Gastroesophageal sphincter (tissue), 4 donors: Measurements from ENCODE around the gene ERRFI1. TPM values are rescaled to one million over a fixed set of nuclear protein-coding genes. Genes with fewer than 3 reads are reported as not detected.

Experiments used
- ATAC-seq: fragments of 150-250 bp; one replicate; pipeline ENCODE4 v1.9.1; 2016; ENCODE audit warnings: mild to moderate bottlenecking, moderate library complexity
- H3K27ac ChIP-seq, 4 donors: fragments of 200-600 bp; sonication (generic) in 3 of 4; 1 replicate in 3 of 4; 2 replicates in 1 of 4; pipeline ENCODE4 v1.5.1; 2016 to 2019
- H3K27me3 ChIP-seq: fragments of 200-600 bp; sonication (generic); one replicate; pipeline ENCODE4 v1.5.1; 2019
- H3K36me3 ChIP-seq, 2 donors: fragments of 200-600 bp; sonication (generic); one replicate each; pipeline ENCODE4 v1.5.1; 2019; ENCODE audit warnings: control low read depth in 1 of 2
- H3K4me1 ChIP-seq, 3 donors: fragments of 200-600 bp; sonication (generic); 1 replicate in 2 of 3; 2 replicates in 1 of 3; pipeline ENCODE4 v1.5.1; 2016 to 2019; ENCODE audit warnings: control low read depth in 2 of 3
- H3K4me3 ChIP-seq, 2 donors: fragments of 200-600 bp; sonication (generic); one replicate each; pipeline ENCODE4 v1.5.1; 2019; ENCODE audit warnings: mild to moderate bottlenecking in 1 of 2, moderate library complexity in 1 of 2
- H3K9me3 ChIP-seq, 3 donors: fragments of 200-600 bp; sonication (generic); one replicate each; pipeline ENCODE4 v1.5.1; 2017 to 2019; ENCODE audit warnings: control low read depth in 2 of 3
- EP300 ChIP-seq: sonication (generic); formaldehyde crosslinking; IDR thresholded peaks from one replicate; pipeline ENCODE4 v1.6.1; 2017; ENCODE audit warnings: antibody characterized with exemption, mild to moderate bottlenecking
- POLR2A ChIP-seq, 2 donors: fragments of 450-650 bp; IDR thresholded peaks; one replicate each; pipeline ENCODE4 v1.6.1; 2017; ENCODE audit warnings: antibody characterized with exemption in 2 of 2, mild to moderate bottlenecking in 2 of 2, moderate library complexity in 1 of 2
- POLR2AphosphoS5 ChIP-seq: sonication (generic); formaldehyde crosslinking; IDR thresholded peaks from one replicate; pipeline ENCODE4 v1.6.1; 2017; ENCODE audit warnings: antibody characterized with exemption
- WGBS, 2 donors: methylation state at CpG; one replicate each; pipeline ENCODE4 v1.1.5; 2018; ENCODE audit warnings: low coverage in 1 of 2; 5-methylcytosine and 5-hydroxymethylcytosine counted together
- total RNA-seq, 4 donors: library from RNA; depleted of rRNA; stranded (reverse); fragments of >200 nt; gene quantifications; one replicate each; pipeline ENCODE4 v1.1.0, GENCODE V29; 2016
- TF ChIP-seq, protein P1 (sequence below), 4 experiments: fragments of 200-600 bp in 2 of 4; fragments of 450-650 bp in 2 of 4; sonication (generic) in 1 of 4; IDR thresholded peaks; one replicate each; pipeline ENCODE4 v1.5.1; 2017 to 2019; ENCODE audit warnings: antibody characterized with exemption in 4 of 4, mild to moderate bottlenecking in 2 of 4, moderate library complexity in 2 of 4

The ERRFI1 gene
- total RNA-seq, 4 donors from 2014 or later: 344 to 570 (median 393) TPM

- H3K27me3 ChIP-seq: no peaks in the 10 kb centered on the region
- H3K36me3 ChIP-seq: no peaks in the 10 kb centered on the region
- TF ChIP-seq POLR2AphosphoS5: no peak
- TF ChIP-seq POLR2A (IDR thresholded peaks at IDR 0.05): no peak
- TF ChIP-seq EP300: no peak
- TF ChIP-seq, protein P1, sequence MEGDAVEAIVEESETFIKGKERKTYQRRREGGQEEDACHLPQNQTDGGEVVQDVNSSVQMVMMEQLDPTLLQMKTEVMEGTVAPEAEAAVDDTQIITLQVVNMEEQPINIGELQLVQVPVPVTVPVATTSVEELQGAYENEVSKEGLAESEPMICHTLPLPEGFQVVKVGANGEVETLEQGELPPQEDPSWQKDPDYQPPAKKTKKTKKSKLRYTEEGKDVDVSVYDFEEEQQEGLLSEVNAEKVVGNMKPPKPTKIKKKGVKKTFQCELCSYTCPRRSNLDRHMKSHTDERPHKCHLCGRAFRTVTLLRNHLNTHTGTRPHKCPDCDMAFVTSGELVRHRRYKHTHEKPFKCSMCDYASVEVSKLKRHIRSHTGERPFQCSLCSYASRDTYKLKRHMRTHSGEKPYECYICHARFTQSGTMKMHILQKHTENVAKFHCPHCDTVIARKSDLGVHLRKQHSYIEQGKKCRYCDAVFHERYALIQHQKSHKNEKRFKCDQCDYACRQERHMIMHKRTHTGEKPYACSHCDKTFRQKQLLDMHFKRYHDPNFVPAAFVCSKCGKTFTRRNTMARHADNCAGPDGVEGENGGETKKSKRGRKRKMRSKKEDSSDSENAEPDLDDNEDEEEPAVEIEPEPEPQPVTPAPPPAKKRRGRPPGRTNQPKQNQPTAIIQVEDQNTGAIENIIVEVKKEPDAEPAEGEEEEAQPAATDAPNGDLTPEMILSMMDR (IDR thresholded peaks at IDR 0.05): no peak
- H3K9me3 ChIP-seq: no peaks in the 10 kb centered on the region
- H3K27ac ChIP-seq: peak overlapping the region; percentile 96 to 98 (median 97)
- 0% methylated on average over 10 of the region's 69 CpGs; no CpG with 5 or more reads in 1 of the 2 donors for WGBS, 2 donors
- peaks cover 0 to 59% (median 3%) of the 10 kb centered on the region in 3 donors for H3K4me1 ChIP-seq
- H3K4me3 ChIP-seq: peak overlapping the region; percentile 86 to 99
- ATAC-seq: no peak
These were observed 401 bp downstream of the ERRFI1 start for GRCh38 chr1:8025671-8026144.

GRCh38 chr1:8025061-8025670 is 943 bp downstream of the ERRFI1 start:
- ATAC-seq: no peak
- TF ChIP-seq, protein P1 (IDR thresholded peaks at IDR 0.05): no peak
- peak in 1 of 2 donors; percentile 18 for TF ChIP-seq POLR2A (IDR thresholded peaks at IDR 0.05)
- Histone ChIP-seq H3K27me3 (no peaks in the 10 kb centered on the region), H3K27ac (peak overlapping the region; percentile 96 to 98 (median 97)), H3K4me1 (peaks cover 0 to 59% (median 3%) of the 10 kb centered on the region in 3 donors), H3K9me3 (no peaks in the 10 kb centered on the region), H3K36me3 (no peaks in the 10 kb centered on the region), H3K4me3 (peak overlapping the region; percentile 86 to 99)
- 1 to 6% methylated on average over 8 to 13 of the region's 19 CpGs for WGBS, 2 donors

- H3K27ac ChIP-seq: peak overlapping the region; percentile 96 to 98 (median 97)
- H3K36me3 ChIP-seq: no peaks in the 10 kb centered on the region
- TF ChIP-seq, protein P1 (IDR thresholded peaks at IDR 0.05): no peak
- TF ChIP-seq POLR2AphosphoS5 (peak; percentile 41), EP300 (no peak)
- H3K9me3 ChIP-seq: no peaks in the 10 kb centered on the region
- peaks cover 0 to 63% (median 9%) of the 10 kb centered on the region in 3 donors for H3K4me1 ChIP-seq
- no peaks in the 10 kb centered on the region for H3K27me3 ChIP-seq
- peak overlapping the region; percentile 86 to 99 for H3K4me3 ChIP-seq
- no peak for ATAC-seq
- WGBS, 2 donors: 58 to 59% methylated on average over 3 of the region's 3 CpGs
These were observed 1.8 kb downstream of the ERRFI1 start for GRCh38 chr1:8024329-8024728.

GRCh38 chr1:8023995-8024313 is 2.2 kb downstream of the ERRFI1 start:
- Histone ChIP-seq H3K27me3 (no peaks in the 10 kb centered on the region), H3K9me3 (no peaks in the 10 kb centered on the region), H3K36me3 (no peaks in the 10 kb centered on the region), H3K4me1 (peaks cover 0 to 63% (median 12%) of the 10 kb centered on the region in 3 donors), H3K4me3 (peak overlapping the region; percentile 86 to 99), H3K27ac (peak overlapping the region; percentile 96 to 98 (median 97))
- no peak for ATAC-seq
- TF ChIP-seq EP300 (no peak), POLR2AphosphoS5 (peak; percentile 42)
- WGBS, 2 donors: 0% methylated on average over 1 of the region's 1 CpG; no CpG with 5 or more reads in 1 of the 2 donors

DNA sequence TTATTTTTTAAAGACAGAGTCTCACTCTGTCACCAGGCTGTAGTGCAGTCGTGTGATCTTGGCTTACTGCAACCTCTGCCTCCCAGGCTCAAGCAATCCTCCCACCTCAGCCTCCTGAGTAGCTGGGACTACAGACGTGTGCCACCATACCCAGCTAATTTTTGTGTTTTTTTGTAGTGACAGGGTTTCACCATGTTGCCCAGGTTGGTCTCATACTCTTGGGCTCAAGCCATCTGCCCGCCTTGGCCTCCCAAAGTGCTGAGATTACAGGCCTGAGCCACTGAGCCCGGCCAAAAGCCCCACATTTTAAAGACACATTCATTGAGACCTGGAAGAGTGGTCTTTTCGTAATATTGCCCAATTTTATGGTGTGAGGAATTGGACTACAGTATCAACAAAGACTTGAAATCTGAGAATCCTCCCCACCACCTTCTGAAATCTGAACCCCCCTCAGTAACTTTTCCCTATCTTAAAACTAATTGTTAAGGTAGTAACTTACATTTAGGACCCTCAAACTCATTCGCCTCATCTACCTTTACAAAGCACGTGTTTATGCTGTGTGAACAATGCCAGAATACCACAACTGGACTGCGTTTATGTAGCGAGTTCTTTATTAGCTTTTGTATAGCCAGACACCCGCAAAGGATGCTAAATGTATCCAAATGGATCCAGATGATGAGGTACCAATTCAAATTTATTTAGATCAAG is 2.7 kb downstream of the ERRFI1 start:
- no peak for ATAC-seq
- Histone ChIP-seq H3K4me1 (peaks cover 0 to 63% (median 15%) of the 10 kb centered on the region in 3 donors), H3K36me3 (no peaks in the 10 kb centered on the region), H3K9me3 (no peaks in the 10 kb centered on the region), H3K4me3 (peak overlapping the region; percentile 86 to 99), H3K27me3 (no peaks in the 10 kb centered on the region), H3K27ac (peak overlapping the region; percentile 96 to 98 (median 97))
- 56 to 75% methylated on average over 9 to 10 of the region's 10 CpGs for WGBS, 2 donors
- TF ChIP-seq POLR2AphosphoS5: peak; percentile 1
- TF ChIP-seq POLR2A (IDR thresholded peaks at IDR 0.05): peak; percentile 27 to 43
- TF ChIP-seq, protein P1 (IDR thresholded peaks at IDR 0.05): no peak
- no peak for TF ChIP-seq EP300
